ENCODE results near the gene ANKRD13B.

DNA sequence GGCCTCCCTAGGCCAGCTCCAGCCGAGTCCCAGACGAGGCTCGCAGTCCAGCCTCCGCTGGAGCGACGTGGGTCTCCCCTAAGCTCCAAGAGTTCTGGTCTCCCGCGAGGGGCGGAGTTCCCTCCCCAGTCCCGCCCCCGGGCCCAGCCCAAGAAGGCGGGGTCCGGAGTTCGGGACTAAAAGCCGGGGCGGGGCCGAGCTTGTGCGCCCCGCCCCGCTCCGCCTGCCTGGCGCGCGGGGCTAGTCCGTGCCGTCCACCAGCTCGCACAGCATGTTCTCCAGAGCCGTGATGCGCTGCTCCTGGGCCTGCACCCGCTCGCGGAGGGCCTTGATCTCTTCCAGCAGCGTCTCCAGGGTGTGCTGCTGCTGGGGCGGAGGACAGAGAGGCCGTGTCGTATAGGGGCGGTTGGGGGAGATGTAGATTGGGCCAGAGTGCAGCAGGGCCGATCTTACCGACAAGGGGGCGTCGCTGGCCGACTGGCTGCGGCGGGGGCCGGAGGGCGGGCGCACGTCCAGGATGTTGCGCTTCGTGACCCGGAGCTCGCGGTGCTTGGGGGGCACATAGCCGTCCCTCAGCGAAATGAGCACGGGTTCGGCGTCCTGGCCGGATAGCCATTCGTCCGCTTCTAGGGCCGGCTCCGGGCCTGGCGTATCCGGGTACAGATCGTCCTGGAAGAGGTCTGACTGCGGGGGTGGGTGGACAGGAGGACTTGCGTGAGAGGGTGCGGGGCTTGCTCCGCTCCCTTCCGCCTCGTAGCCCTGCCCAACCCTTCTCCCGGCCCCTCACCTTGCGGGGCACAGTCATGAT lies 22.8 kb downstream of the ANKRD13B start:
- TF ChIP-seq EGR1 (IDR thresholded peaks at IDR 0.05): no peak
- no peak for TF ChIP-seq CEBPB (IDR thresholded peaks at IDR 0.05)
- no peak for TF ChIP-seq CREB1 (IDR thresholded peaks at IDR 0.05; ENCODE audit: low read depth)
- TF ChIP-seq RAD21 (IDR thresholded peaks at IDR 0.05; ENCODE audit: low read depth): no peak
- TF ChIP-seq, protein P1, sequence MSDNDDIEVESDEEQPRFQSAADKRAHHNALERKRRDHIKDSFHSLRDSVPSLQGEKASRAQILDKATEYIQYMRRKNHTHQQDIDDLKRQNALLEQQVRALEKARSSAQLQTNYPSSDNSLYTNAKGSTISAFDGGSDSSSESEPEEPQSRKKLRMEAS (IDR thresholded peaks at IDR 0.05): peak; percentile 88
- TF ChIP-seq, protein P2, sequence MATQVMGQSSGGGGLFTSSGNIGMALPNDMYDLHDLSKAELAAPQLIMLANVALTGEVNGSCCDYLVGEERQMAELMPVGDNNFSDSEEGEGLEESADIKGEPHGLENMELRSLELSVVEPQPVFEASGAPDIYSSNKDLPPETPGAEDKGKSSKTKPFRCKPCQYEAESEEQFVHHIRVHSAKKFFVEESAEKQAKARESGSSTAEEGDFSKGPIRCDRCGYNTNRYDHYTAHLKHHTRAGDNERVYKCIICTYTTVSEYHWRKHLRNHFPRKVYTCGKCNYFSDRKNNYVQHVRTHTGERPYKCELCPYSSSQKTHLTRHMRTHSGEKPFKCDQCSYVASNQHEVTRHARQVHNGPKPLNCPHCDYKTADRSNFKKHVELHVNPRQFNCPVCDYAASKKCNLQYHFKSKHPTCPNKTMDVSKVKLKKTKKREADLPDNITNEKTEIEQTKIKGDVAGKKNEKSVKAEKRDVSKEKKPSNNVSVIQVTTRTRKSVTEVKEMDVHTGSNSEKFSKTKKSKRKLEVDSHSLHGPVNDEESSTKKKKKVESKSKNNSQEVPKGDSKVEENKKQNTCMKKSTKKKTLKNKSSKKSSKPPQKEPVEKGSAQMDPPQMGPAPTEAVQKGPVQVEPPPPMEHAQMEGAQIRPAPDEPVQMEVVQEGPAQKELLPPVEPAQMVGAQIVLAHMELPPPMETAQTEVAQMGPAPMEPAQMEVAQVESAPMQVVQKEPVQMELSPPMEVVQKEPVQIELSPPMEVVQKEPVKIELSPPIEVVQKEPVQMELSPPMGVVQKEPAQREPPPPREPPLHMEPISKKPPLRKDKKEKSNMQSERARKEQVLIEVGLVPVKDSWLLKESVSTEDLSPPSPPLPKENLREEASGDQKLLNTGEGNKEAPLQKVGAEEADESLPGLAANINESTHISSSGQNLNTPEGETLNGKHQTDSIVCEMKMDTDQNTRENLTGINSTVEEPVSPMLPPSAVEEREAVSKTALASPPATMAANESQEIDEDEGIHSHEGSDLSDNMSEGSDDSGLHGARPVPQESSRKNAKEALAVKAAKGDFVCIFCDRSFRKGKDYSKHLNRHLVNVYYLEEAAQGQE (IDR thresholded peaks at IDR 0.05; ENCODE audit: low read depth): no peak
- no peak for TF ChIP-seq YY1 (IDR thresholded peaks at IDR 0.05; ENCODE audit: low read depth)
- no peak for TF ChIP-seq EP300 (IDR thresholded peaks at IDR 0.05; ENCODE audit: borderline replicate concordance)
- TF ChIP-seq, protein P3, sequence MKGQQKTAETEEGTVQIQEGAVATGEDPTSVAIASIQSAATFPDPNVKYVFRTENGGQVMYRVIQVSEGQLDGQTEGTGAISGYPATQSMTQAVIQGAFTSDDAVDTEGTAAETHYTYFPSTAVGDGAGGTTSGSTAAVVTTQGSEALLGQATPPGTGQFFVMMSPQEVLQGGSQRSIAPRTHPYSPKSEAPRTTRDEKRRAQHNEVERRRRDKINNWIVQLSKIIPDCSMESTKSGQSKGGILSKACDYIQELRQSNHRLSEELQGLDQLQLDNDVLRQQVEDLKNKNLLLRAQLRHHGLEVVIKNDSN (IDR thresholded peaks at IDR 0.05): no peak
- no peak for TF ChIP-seq NFIC (IDR thresholded peaks at IDR 0.05)
- TF ChIP-seq TAF1 (IDR thresholded peaks at IDR 0.05; ENCODE audit: low read depth): no peak
- TF ChIP-seq FOXM1 (IDR thresholded peaks at IDR 0.05; ENCODE audit: borderline replicate concordance, low read depth): no peak

Data from Ishikawa (cell line).